ENCODE data around the gene DRAM1.

DNA sequence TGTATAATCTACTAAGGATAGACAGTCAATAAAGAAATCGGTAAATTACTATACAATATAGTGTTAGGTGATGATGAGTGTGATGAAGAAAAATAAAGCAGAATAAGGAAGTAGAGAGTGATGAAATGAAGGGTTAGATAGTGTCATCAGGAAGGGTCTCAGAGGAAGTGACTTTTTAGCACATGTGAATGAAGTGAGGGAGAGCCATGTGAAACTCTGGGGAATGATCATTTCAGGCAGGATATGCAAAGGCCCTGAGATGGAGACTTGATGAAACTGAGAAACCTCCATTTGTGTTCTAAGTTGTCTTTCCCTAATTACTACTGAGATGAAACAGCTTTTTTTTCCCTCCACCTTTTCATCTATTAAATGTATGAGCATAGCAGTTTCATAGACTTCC is 27.2 kb upstream of the DRAM1 start:
- no peak for TF ChIP-seq SMC3 (IDR thresholded peaks at IDR 0.05; ENCODE audit: low read depth, low read length)
- no peak for TF ChIP-seq POLR2A (IDR thresholded peaks at IDR 0.05; ENCODE audit: low read depth, low read length)
- no peak for TF ChIP-seq MAZ (IDR thresholded peaks at IDR 0.05; ENCODE audit: borderline replicate concordance, low read depth, low read length)
- TF ChIP-seq, protein P1, sequence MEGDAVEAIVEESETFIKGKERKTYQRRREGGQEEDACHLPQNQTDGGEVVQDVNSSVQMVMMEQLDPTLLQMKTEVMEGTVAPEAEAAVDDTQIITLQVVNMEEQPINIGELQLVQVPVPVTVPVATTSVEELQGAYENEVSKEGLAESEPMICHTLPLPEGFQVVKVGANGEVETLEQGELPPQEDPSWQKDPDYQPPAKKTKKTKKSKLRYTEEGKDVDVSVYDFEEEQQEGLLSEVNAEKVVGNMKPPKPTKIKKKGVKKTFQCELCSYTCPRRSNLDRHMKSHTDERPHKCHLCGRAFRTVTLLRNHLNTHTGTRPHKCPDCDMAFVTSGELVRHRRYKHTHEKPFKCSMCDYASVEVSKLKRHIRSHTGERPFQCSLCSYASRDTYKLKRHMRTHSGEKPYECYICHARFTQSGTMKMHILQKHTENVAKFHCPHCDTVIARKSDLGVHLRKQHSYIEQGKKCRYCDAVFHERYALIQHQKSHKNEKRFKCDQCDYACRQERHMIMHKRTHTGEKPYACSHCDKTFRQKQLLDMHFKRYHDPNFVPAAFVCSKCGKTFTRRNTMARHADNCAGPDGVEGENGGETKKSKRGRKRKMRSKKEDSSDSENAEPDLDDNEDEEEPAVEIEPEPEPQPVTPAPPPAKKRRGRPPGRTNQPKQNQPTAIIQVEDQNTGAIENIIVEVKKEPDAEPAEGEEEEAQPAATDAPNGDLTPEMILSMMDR (conservative IDR thresholded peaks at IDR 0.05; ENCODE audit: low read depth, low read length): no peak
- TF ChIP-seq, protein P2, sequence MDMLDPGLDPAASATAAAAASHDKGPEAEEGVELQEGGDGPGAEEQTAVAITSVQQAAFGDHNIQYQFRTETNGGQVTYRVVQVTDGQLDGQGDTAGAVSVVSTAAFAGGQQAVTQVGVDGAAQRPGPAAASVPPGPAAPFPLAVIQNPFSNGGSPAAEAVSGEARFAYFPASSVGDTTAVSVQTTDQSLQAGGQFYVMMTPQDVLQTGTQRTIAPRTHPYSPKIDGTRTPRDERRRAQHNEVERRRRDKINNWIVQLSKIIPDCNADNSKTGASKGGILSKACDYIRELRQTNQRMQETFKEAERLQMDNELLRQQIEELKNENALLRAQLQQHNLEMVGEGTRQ (IDR thresholded peaks at IDR 0.05; ENCODE audit: low read depth, low read length): no peak
- TF ChIP-seq RAD21 (IDR thresholded peaks at IDR 0.05; ENCODE audit: low read length): no peak
- TF ChIP-seq NFE2L2 (IDR thresholded peaks at IDR 0.05; ENCODE audit: low read depth, low read length): no peak
- TF ChIP-seq, protein P3, sequence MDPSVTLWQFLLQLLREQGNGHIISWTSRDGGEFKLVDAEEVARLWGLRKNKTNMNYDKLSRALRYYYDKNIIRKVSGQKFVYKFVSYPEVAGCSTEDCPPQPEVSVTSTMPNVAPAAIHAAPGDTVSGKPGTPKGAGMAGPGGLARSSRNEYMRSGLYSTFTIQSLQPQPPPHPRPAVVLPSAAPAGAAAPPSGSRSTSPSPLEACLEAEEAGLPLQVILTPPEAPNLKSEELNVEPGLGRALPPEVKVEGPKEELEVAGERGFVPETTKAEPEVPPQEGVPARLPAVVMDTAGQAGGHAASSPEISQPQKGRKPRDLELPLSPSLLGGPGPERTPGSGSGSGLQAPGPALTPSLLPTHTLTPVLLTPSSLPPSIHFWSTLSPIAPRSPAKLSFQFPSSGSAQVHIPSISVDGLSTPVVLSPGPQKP (IDR thresholded peaks at IDR 0.05; ENCODE audit: borderline replicate concordance, low read depth, low read length): no peak
- TF ChIP-seq BHLHE40 (IDR thresholded peaks at IDR 0.05; ENCODE audit: low read depth, low read length): no peak
- no peak for TF ChIP-seq RFX5 (IDR thresholded peaks at IDR 0.05; ENCODE audit: low read depth, low read length)
- TF ChIP-seq MAFK (IDR thresholded peaks at IDR 0.05; ENCODE audit: low read depth, low read length): no peak
- no peak for TF ChIP-seq MXI1 (IDR thresholded peaks at IDR 0.05; ENCODE audit: borderline replicate concordance, low read depth, low read length)
- no peak for TF ChIP-seq CHD1 (IDR thresholded peaks at IDR 0.05; ENCODE audit: low read depth, low read length)
- TF ChIP-seq CEBPB (IDR thresholded peaks at IDR 0.05; ENCODE audit: low read depth, low read length): no peak

All from IMR-90 (cell line).